Measurements from ENCODE around the gene BACE1-AS.

Gene BACE1-AS

GRCh38 chr11:117289795-117290194, 1.4 kb upstream of the BACE1-AS start:
- DNase-seq (ENCODE audit: low read depth) = no peak
- H3K4me3 ChIP-seq (ENCODE audit: low read depth, low read length) = no peak overlapping the region
- no peak for TF ChIP-seq CTCF (IDR thresholded peaks at IDR 0.05; ENCODE audit: low read depth, low read length, missing control alignments)

- no peak overlapping the region for H3K4me3 ChIP-seq (ENCODE audit: low read depth, low read length)
- no peak for TF ChIP-seq CTCF (IDR thresholded peaks at IDR 0.05; ENCODE audit: low read depth, low read length, missing control alignments)
- no peak for DNase-seq (ENCODE audit: low read depth)
Observed at GRCh38 chr11:117292616-117293015, 1.5 kb downstream of the BACE1-AS start.

GRCh38 chr11:117295438-117296137, 4.4 kb downstream of the BACE1-AS start:
- H3K4me3 ChIP-seq (ENCODE audit: low read depth, low read length) = no peak overlapping the region
- no peak for DNase-seq (ENCODE audit: low read depth)
- TF ChIP-seq CTCF (IDR thresholded peaks at IDR 0.05; ENCODE audit: low read depth, low read length, missing control alignments) = no peak

GRCh38 chr11:117296881-117297280, 5.7 kb downstream of the BACE1-AS start:
- TF ChIP-seq CTCF (IDR thresholded peaks at IDR 0.05; ENCODE audit: low read depth, low read length, missing control alignments) = no peak
- H3K4me3 ChIP-seq (ENCODE audit: low read depth, low read length) = no peak overlapping the region
- no peak for DNase-seq (ENCODE audit: low read depth)

GRCh38 chr11:117298195-117298594, 7.0 kb downstream of the BACE1-AS start:
- no peak for TF ChIP-seq CTCF (IDR thresholded peaks at IDR 0.05; ENCODE audit: low read depth, low read length, missing control alignments)
- DNase-seq (ENCODE audit: low read depth) = no peak
- H3K4me3 ChIP-seq (ENCODE audit: low read depth, low read length) = no peak overlapping the region

- DNase-seq (ENCODE audit: low read depth) = no peak
- no peak overlapping the region for H3K4me3 ChIP-seq (ENCODE audit: low read depth, low read length)
- no peak for TF ChIP-seq CTCF (IDR thresholded peaks at IDR 0.05; ENCODE audit: low read depth, low read length, missing control alignments)
Observed at GRCh38 chr11:117299351-117300282, 8.5 kb downstream of the BACE1-AS start.

Measured in GM12864 (cell line).